HG02642 (cell line): Measurements from ENCODE around the gene TTC28.

Source experiments
- ATAC-seq: cut with Tn5 transposase; IDR thresholded peaks from one replicate; pipeline ENCODE4 v1.9.1; 2021; ENCODE audit warnings: mild to moderate bottlenecking; ENCODE audit not compliant: unreplicated experiment, poor library complexity

TTC28 gene

GRCh38 chr22:28139516-28139915 lies 540.1 kb downstream of the TTC28 start:
- ATAC-seq = no peak

GRCh38 chr22:28137036-28137435 lies 542.6 kb downstream of the TTC28 start:
- ATAC-seq = no peak

DNA sequence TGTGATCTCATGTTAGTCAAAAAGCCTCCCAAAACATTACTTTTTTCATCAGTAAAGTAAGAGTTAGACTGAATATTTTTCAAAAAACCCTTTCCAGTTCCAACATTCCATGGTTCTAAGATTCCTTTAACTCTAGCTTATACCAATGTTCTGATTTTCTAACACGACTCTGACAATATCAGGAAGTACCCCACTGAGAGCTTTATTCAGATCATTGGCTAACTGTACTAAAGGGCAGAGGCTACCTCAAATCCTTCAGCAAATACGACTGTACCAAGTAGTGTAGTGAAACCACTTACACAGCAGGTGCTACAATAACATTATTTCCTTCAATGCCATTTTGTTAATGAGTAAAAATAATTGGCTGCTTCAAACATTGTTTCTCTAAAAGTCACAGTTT lies 547.2 kb downstream of the TTC28 start:
- no peak for ATAC-seq

DNA sequence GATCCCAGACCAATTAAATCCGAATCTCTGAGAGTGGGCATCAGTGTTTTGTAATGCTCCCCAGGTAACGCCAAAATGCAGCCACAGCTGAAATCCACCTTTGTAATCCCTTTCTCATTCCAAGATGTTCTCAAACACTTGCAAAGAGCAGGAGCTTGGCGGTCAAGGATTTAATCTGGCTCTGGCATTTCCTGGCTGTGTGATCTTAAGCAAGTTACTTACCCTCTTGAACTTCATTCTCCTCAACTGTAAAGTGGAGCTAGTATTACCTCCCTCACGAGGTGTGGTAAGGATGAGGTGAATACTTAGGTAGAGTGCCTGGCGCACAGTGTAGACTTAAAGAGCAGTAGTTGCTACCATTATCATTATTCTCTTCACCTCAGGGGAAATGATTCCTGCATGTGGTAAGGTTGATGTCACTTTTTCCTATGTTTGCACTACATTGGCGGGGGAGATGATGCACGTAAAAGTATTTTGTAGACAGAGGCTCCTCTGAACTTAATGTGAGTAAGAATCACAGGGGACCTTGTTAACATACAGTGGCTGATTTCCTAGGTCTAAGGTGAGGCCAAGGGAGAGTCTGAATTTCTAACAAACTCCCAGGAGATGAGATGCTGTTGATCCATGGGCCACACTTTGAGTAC lies 550.2 kb downstream of the TTC28 start:
- ATAC-seq = no peak

- no peak for ATAC-seq
Observed at GRCh38 chr22:28128827-28129226, 550.8 kb downstream of the TTC28 start.

DNA sequence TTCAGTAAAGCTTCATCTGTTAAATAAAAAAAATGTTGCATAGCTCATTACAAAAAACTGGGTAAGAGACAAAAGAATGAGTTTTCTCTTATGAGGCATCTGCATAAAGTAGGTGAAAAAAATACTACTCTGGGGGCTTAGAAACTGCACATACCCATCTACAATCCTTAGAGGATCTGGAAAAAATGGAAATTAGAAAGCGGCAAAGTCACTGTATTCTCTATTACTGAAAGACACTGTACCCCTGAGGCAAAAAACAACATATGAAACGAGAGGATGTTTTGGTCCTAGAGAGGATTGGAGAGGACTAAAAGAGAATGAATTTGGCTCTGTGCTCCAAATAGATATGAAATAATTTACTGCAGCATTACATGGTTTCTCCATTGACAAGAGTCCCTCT lies 553.8 kb downstream of the TTC28 start:
- no peak for ATAC-seq

GRCh38 chr22:28123989-28124766 lies 555.5 kb downstream of the TTC28 start:
- no peak for ATAC-seq

- ATAC-seq = no peak
Observed at GRCh38 chr22:28120691-28121592, 558.7 kb downstream of the TTC28 start.

DNA sequence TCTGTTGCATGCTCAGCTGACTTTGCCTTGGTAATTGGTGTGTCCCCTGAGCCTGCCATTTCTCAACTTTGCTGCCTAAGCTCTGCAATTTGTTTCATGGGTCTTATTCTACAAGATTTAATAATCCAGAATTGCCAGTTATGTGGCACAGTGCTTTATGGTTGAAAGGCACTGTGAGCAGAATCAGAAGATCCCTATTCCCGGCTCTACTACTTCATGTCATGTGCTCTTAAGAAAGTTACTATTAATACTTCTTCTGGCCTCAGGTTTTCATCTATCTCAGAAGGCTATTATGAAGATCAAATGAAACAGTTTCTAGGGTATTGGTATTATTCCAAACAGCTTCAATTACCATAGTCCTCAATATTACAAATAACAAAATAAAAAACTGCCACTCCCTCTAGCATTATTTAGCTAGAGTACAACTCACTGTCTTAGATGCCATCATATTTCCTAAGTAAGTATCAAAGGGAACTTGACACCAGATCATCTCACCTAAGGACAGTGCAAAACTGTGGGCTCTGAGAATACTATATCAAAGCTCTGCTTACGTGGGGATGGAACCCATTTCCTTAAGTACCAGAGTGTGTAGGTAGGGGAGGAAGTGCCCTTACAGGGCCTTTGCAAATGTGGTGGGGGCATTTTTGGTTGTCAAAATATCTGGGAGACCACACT lies 560.5 kb downstream of the TTC28 start:
- no peak for ATAC-seq

- ATAC-seq = no peak
Observed at GRCh38 chr22:28116219-28116673, 563.4 kb downstream of the TTC28 start.

DNA sequence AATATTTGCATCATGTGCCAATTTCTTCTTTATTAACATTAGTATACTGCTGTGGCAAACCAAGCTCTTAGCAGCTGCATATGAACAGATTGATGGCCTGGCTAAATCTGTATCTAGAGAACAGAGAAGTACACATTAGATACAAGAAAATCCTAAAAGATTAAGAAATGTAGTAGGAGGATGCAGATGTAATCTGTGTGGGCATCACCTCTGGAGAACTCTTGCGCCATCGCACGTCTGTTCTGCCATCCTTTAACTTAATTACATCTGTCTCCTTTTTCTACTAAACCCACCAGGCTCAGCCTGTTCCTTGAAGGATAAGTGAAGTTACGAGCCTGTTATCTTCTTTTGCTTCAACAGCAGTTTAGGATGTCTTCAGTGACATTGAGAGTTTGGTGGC lies 564.2 kb downstream of the TTC28 start:
- no peak for ATAC-seq

- no peak for ATAC-seq
Observed at GRCh38 chr22:28112548-28113043, 567.0 kb downstream of the TTC28 start.

DNA sequence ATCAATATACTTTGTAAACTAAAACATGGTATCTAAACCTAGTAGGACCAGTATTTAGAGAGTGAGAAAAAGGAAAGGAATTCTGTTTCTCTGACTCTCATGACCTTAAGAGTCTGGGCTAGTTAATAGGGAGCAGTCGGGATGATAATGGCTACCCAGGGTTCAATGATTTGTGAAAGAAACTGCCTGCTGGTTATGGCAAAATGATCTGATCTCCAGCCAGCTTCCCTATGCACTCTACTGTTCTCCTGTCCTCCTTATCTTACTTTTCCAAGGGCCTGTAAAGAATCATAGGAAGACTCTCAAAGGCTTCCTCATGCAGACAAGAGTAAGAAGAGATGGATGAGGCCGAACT lies 567.5 kb downstream of the TTC28 start:
- ATAC-seq = no peak

- no peak for ATAC-seq
Observed at GRCh38 chr22:28111501-28112189, 568.0 kb downstream of the TTC28 start.

DNA sequence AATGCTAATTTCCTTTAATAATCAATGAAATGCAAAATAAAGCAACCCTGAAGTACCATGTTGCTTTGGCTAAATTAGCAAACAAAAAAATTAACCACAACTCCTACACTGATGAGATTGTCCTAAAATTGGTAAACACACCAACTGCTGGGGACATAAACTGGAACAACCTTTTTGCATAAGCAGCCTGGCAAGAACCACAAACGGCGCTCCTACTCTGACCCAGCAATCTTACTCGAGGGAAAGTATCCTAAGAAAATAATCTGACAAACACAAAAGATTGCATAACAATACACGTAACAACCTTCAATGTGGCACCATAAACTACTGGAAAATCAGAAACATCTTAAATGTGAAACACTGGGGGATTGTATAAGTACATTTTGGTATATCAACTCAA lies 570.8 kb downstream of the TTC28 start:
- ATAC-seq = no peak

DNA sequence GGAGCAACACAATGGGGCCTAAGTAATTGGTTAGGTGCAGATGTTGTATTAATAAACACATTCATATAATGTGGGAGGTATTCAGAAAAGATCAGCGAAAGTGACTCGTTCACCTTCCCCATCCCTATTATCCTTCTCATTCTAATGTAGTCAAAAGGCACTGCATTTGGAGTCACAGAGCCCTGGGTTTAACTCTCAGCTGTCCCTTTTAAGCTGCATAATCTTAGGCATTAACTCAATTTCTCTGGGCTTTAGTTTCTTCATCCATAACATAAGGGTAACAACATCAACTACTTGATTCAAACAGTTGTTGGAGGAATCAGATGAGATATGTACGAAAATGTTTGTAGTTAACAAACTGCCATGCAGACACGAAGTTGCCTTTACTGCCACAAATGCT lies 573.0 kb downstream of the TTC28 start:
- ATAC-seq = no peak

GRCh38 chr22:28105988-28106387 lies 573.7 kb downstream of the TTC28 start:
- no peak for ATAC-seq

- ATAC-seq = no peak
Observed at GRCh38 chr22:28105413-28105812, 574.2 kb downstream of the TTC28 start.

GRCh38 chr22:28103596-28103995 lies 576.0 kb downstream of the TTC28 start:
- ATAC-seq = no peak
